Measurements from ENCODE around the gene UBE2Q2.

DNA sequence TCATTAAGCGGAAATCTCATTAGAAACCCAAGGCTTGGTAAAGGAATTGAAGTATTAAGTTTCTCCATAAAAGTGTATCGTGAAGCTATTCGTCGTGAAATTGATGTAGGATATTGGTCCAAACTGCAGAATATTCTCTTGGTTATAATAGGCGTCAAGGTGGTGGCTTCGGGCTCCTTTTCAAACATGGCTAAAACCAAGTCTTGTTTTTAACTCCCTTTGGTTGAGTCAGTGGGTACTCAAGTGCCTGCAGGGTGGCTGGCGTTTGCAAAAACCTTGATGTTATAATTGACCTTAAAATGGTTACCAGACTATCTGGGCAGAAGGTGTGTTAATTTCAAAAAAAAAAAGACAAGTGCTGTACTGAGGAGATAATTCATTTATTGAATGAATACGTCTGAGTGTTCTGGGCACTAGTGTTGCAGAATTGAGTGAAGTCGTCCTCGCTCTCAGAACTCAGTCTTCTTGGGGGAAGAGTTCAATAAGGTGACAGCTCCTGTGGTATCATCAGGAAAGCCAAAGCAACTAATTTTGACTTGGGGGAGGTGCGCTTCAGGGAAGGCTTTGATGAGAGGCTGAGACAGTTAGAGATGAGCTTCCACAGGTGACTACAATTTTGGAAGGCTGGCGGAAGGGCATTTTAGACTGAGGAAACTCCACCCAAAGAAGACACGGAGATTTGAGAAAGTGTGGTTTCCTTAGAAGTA is 1.5 kb downstream of the UBE2Q2 start:
- TF ChIP-seq, protein P1, sequence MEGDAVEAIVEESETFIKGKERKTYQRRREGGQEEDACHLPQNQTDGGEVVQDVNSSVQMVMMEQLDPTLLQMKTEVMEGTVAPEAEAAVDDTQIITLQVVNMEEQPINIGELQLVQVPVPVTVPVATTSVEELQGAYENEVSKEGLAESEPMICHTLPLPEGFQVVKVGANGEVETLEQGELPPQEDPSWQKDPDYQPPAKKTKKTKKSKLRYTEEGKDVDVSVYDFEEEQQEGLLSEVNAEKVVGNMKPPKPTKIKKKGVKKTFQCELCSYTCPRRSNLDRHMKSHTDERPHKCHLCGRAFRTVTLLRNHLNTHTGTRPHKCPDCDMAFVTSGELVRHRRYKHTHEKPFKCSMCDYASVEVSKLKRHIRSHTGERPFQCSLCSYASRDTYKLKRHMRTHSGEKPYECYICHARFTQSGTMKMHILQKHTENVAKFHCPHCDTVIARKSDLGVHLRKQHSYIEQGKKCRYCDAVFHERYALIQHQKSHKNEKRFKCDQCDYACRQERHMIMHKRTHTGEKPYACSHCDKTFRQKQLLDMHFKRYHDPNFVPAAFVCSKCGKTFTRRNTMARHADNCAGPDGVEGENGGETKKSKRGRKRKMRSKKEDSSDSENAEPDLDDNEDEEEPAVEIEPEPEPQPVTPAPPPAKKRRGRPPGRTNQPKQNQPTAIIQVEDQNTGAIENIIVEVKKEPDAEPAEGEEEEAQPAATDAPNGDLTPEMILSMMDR (IDR thresholded peaks at IDR 0.05) = no peak
- TF ChIP-seq ZFX (IDR thresholded peaks at IDR 0.05; ENCODE audit: borderline replicate concordance) = no peak

Data from 22Rv1 (cell line).